HG03378 (cell line): ENCODE results near the gene SFXN3.
"Not testable (repeated sequence)": the region's sequence is repeated elsewhere in the genome, so short reads cannot be mapped to it uniquely, and the experiment has no call there.

ENCODE experiments used
- ATAC-seq: cut with Tn5 transposase; IDR thresholded peaks from one replicate; pipeline ENCODE4 v1.9.1; 2021; ENCODE audit warnings: mild to moderate bottlenecking, moderate library complexity; ENCODE audit not compliant: unreplicated experiment

Gene SFXN3

DNA sequence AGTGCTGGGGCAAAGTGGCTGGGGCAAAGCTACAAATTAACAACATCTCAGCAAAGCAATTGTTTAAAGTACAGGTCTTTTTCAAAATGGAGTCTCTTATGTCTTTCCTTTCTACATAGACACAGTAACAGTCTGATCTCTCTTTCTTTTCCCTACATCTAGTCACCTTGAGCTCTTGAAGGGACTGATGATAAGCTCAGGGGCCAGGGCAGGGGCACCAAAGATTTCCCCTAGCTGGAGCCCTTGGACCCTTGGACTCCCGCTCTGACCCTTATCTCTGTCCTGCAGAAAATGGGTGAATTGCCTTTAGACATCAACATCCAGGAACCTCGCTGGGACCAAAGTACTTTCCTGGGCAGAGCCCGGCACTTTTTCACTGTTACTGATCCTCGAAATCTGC is 3.4 kb downstream of the SFXN3 start:
- not testable (repeated sequence) for ATAC-seq

DNA sequence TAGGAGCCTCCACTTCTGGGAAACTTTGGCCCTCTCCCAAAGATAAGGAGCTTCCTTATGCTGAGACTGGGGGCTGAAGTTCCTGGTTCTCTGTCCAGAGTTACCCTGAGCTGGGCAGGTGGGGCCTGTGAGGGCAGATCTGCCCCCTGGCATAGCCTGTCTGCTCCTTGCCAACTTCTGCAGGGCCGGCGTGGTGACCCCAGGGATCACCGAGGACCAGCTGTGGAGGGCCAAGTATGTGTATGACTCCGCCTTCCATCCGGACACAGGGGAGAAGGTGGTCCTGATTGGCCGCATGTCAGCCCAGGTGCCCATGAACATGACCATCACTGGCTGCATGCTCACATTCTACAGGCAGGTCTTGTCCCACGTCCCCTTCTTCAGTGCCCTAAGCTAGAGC is 4.3 kb downstream of the SFXN3 start:
- ATAC-seq = no peak

DNA sequence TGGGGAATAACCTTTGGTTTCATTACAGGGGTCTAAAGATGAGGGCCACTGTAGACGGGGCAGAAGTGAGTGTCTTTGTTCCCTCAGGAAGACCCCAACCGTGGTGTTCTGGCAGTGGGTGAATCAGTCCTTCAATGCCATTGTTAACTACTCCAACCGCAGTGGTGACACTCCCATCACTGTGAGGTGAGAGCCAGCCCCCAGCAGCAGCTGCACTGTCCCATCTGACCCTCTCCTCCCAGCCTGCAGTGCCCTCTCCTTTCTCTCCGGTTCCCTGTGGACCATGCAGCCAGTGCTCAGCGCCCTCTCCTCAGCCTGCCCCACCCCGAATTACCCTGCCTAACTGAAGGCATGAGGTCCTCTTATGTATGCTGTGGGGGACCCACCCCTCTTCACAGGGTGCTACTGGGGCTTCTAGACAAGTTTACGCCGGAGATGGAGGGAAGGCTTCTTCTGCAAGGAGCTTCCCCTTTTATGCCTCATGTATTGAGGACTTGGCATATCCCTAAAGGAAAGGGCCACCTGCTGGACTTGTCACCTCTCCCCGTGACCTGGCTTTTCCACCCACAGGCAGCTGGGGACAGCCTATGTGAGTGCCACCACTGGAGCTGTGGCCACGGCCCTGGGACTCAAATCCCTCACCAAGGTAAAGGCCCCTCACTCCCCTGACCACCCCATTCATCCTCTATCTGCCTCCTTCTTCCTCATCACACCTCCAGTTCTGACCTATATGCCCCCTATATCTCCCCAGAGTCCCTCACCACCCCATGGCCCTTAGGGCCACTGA is 5.1 kb downstream of the SFXN3 start:
- no peak for ATAC-seq

DNA sequence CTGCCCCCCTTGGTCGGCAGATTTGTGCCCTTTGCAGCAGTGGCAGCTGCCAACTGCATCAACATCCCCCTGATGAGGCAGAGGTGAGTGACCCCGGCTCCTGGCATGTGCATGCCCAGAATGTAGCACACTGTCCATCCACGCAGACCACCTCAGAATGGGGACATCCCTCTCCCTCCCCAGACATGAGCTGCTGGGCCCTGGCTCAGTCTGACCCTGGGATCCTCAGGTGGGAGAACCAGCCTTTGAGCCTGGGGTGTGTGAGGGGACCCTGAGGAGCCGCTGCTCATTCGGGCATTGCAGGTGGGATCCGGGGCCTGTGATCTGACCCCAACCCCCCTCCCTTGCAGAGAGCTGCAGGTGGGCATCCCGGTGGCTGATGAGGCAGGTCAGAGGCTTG is 5.7 kb downstream of the SFXN3 start:
- ATAC-seq = no peak

DNA sequence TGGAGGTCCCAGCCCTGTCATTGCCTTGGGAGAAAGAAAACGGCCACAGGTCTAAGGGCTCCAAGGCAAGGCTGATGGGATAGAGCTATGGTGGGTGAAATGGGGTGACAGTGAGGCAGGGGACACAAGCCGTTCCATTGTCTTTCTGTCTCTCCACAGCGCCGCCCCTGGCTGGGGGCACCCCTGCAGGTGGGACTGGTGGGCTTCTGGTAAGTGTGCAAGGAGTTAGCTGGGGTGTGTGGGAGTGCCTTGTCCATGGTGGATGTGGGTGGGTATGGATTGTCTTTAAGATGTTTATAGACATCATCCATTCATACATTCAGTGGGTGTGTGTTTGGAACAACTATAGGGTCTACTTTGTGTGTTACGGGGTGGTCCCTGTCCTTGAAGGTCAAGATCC is 7.5 kb downstream of the SFXN3 start:
- no peak for ATAC-seq

DNA sequence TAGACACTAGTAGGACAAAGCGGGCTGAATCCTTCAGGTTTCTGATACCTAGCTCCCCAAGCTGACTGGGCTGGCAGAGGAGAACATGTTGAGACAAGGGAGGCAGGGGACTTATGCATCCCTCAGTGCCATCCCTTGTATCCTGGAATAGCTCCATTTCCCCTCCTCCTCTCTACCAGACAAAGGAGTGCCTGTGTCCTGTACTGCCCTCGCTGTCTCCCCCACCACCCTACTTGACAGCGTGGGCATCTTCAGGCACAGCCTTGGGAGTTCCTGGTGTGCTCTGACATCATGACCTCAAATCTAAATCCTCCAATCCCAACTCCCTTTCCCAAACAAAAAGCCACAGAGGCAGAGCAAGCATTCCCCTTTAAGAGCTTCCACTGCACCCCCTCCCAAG is 9.0 kb downstream of the SFXN3 start:
- no peak for ATAC-seq

DNA sequence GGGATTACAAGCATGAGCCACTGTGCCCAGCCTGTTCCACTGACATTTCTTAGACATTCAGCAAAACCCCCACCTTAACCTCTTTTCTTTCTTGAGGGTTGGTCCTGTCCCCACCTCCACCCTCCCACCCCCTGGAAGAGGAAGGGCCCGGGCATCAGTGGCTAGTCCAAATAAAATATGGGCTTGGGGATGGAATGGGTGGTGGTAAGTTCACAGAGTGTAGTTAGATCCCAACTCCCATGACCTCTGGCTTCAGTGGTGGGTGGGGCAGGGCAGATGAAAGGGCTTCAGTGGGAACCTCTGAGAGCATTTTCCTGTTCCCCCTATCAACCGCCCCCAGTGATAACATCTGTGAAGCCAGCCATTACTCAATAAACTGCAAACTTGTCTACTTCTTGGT is 9.8 kb downstream of the SFXN3 start:
- ATAC-seq = no peak

DNA sequence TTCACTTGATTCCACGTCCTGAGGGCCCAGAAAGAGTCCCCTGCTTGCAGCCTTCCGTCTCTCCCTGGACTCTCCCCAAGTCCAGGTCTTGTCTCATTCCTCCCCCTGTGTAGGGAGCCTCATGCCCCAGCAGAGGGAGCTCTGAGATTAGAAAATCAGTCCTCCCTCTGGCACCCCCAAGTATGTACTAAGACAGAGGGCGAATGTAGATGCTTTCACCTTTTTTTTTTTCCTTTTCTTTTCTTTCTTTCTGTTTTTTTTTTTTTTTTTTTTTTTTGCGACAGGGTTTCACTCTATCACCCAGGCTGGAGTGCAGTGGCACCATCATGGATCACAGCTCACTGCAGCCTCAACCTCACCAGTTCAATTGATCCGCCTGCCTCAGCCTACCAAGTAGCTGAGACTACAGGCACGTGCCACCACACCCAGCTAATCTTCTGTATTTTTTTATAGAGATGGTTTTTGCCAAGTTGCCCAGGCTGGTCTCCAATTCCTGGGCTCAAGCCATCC is 10.3 kb downstream of the SFXN3 start:
- peak; percentile 48 for ATAC-seq

DNA sequence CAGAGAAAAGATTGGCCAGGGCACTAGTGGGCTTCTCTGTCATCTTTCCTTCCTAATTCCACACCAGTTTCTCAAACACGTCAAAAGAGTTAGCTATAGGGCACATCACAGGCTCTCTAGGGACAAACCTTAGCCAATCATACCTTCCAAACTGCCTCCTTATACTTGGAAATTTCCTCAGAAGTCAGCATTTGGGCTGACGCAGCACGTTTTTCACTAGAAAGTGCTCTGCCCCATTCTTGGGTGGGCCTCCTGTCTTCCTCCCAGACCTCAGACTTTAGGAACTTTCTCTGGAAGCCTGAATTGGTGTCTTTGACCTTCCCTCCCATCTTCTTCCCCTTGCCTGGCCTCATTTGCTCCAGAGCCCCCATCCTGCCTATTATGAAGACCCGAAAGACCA is 11.1 kb downstream of the SFXN3 start:
- no peak for ATAC-seq

DNA sequence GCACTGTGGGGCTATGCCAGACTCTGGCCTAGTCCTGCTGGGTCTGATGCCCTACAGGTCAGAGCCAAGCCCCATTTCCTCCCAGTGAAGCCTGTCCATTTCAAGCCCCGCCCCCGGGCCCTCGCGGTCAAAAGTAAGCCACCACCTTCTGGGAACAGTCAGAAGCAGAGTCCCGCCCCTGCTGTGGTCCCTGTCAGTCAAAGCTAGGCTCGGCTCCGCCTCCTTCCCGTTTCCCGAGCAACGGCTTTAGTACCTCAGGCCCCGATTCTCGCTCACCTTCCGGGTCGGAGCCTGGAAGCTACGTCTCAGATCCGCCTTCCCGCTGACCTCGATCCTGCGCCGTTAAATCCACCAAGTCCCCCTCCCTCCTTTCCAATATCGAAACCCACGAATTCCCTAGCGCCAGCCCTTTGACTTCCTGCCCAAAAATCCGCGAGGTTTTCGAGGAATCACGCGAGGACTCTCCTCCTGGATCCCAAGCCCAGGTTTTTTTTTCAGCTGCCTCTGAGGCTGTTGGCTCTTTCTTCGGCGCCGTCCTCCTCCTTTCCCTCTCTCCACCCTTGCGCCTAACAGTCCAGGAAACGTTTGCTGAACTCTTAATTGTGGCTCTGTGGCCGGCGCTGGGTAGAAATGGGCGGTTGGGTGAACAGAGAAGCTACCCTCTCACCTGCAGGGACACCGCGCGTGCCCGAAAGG is 11.8 kb downstream of the SFXN3 start:
- ATAC-seq = peak; percentile 79

DNA sequence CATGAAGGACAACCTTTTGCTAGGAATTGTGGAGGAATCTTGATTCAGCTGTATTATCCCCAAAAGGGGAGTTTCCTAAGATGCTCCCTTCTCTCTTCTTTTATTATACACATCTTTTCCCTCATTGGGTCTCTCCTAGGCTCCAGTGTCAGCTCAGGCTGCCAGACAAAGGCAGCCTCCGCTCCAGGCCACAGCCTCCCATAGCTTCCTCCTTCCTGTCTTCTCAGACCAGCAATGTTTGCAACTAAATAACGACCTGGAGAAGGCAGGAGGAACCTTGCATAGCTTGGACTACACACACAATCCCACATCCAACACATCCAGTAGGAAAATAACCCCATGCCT is 12.3 kb downstream of the SFXN3 start:
- ATAC-seq = no peak

DNA sequence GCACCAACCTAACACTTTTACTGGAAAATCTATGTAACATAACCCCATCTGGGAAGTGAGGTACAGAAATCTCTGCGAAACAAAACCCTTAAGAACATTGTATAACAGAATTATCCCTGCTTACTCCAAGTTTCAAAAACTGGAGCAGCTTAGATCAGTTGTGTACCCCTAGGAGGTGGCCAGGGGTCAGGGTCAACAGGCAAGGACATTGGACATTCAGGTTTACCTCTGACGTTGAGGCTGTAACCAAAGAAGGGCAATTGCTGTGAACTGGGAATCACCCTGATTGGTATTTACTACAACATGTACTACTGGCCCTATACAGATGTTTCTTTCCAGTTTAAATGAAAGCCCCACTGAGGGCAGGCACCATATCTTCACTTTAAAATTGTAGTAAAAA is 13.1 kb downstream of the SFXN3 start:
- no peak for ATAC-seq

DNA sequence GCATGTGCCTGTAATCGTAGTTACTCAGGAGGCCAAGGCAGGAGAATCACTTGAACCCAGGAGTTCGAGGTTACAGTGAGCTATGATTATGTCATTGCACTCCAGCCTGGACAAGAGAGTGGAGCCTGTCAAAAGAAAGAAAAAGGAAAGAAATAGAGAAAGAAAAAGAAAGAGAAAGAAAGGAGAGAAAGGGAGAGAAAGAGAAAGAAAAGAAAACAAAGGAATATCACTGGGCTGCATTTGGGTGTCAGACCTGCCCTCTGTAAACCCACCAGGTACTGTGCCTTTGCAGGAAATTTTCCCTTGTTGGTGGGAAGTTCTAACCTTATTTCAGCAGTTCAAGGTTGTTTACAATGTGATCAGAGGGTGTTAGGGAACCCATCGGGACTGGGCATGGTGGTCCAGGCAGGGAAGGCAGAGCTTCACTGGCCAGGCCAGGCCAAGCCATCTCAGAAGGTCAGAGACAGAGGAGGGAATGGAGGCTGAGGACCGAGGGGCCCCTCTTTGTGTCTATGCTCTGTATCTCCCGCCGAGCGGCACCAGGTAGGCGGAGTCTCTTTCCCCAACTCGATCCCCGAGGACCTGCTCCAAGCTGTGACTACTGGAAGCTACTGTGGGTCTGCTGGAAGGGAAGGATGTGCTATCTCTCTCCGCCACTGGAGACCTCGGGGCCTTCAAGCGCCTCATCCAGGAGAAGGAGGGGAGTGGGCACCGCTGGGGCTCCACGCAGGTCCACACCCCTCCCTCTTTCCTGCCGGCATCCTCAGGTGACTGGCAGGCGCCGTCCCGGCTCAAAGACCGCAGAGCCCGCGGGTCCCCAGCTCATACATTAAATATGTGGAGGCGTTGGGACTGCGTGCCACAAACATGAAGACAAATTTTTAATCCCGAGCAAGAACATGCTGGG is 15.6 kb downstream of the SFXN3 start:
- ATAC-seq = no peak

DNA sequence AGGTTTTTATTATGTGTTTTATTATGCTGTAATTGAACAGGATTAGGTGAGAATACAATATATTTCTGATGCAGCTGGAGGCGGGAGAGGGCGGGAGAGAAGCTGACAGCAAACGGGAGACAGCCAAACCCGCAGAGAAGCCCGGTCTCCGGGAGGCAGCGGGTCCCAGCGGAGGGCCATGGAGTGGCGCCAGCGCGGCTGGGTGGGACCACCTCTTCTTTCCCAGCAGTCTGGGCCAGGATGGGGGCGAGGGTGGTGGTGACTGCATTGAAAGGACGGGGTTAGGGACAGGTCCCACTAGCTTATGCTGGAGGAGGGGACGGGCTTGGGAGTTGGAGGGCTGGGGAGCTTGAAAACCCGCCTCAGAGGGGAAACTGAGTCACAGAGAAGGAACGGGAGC is 16.2 kb downstream of the SFXN3 start:
- no peak for ATAC-seq

DNA sequence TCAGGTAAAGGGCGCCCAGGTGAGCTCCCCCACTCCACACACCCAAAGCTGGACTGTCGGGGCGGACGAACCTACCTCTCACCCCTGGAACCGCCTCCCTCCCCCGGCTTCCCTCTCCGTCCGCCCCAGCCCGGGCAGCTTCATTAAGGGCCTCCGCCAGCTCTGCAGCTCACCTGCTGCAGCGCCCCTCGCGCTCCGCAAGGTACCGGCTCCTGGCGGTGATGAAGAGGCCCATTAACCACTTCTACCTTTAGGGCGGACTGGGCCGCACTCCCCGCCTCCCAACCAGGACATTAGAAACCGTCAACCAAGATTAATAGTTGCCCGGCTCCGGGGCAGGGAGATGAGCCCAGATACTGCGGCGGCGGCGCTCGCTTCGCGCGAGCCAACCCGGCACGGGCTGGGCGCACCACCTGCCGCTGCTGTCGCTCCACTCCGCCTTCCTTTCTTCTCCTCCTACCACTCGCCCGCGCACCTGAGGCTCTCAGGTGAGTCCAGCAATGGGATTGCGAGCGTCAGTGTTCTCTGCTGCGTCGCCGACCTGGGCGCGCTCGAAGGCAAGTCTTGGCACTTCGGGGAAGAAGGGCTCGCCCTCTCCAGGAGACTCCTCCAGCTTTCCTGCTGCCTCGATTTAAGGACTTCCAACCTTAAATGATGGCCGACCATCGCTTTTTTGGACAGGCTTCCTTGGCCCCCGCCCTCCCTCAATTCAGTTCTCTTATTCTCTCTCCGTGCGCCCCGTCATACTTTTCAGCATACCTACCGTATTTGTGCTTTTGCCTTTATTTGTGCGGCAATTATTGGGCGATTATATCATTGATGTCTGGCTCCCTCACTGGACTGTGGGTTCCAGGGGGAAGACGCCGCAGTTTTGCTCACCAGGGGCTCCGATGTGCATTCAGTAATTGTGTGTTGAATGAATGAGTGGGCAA is 17.2 kb downstream of the SFXN3 start:
- ATAC-seq = no peak

DNA sequence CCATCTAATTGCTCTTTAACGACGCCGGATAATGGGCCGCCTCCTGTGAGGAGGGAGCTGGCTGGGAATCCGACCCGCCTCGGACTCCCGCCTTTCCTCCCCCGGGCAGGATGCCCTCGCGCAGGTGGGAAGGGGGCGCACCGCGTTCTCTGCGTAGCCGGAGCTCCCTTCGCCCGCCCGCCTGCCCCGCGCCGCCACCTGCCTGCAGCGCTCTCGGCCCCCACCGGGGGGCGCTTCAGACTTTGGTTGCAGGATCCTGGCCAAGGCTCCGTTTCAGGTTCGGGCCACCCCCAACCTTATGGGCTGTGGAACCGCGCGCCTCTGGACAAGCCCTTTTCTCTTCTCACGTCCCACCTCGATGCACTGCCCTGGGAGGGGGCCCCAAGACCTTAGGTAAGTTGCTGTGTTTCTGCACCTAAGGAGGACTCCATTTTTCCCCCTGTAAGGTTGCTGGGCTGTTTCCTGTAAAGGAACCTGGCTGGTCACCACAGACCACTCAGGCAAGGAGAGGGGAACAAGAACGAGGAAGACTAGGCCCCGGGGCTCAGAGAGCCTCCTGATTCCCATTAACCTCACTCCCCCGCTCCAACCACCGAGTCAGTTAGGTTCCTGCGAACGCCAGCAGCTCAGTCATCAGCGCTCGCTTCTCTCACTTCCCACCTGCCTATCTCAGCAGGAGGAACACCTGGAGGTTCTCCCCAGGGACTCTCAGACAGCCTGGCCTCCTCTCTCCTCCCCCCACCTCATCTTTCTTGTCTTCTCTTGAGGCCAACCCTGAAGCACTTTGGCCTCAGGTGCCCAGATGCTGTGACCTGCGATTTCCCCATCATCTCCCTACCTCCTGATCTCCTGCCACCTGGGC is 19.4 kb downstream of the SFXN3 start:
- no peak for ATAC-seq

DNA sequence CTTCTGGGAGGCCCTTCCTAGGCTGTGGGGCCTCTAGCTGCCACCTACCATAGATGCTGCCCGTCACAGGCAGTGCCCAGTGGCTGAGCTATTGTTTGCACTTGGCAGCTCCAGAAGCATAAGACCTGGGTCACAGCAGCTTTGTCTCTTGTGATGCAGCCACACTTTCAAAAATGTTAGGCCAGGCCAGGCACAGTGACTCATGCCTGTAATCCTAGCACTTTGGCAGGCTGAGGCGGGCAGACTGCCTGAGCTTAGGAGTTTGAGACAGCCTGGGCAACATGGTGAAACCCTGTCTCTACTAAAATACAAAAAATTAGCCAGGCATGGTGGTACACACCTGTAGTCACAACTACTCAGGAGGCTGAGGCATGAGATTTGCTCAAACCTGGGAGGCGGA is 21.3 kb downstream of the SFXN3 start:
- no peak for ATAC-seq

DNA sequence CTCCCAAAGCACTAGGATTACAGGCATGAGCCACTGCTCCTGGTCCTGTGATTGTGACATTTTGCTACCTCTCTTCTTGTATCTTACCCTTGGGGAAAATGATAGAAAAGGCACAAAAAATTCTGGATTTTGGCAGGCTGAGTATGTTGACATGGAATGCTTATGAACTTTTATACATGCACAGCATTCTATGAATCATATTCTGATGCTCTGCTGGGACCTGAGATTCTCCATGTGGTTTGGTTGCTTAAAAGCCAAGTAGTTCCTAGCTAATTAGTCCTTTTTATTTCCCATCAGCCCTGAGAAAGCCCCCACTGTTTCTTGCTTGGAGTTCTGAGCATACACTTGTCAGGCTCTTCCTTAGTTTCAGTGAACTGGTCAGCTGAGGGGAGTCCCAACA is 22.5 kb downstream of the SFXN3 start:
- ATAC-seq = no peak

DNA sequence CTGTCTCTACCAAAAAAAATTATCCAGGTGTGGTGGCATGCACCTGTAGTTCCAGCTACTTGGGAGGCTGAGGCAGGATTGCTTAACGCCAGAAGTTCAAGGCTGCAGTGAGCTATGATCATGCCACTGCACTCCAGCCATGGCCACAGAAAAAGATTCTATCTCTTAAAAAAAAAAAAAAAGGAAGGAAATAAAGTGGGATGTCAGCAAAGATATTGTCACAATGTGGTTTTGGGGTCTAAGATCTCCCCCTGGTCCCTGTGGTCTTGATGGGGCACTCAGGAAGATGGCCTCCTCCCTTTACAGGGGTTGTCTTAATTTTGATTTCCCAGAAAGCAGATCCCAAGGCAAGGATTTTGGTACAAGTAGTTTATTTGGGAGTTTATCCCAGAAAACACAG is 23.3 kb downstream of the SFXN3 start:
- no peak for ATAC-seq

DNA sequence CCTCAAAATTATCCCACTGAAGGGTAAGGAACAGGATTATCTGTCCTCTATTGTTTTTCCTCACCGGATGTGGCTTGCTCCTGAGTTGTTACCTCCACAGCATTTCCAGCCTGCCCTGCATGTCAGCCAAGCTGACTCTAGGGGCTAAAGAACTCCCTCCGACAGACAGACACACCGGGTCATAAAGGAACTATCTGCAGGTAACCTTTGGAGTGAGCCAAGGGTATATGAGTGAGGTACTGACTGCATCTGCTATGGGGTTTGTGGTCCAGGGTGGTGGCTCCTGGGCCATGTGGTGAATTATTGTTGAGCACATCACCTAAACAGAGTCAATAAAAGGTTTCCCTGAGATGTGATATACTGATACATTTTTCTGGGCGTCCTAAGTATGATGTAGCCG is 23.8 kb downstream of the SFXN3 start:
- ATAC-seq = no peak
